Cardiac septum (tissue), 1 donor: Measurements from ENCODE around the gene NOTUM. TPM values are rescaled to one million over a fixed set of nuclear protein-coding genes. Genes with fewer than 3 reads are reported as not detected.
A peak's percentile ranks its signal among the peaks of the same experiment; 100 is the strongest.
"Not testable (repeated sequence)": the region's sequence is repeated elsewhere in the genome, so short reads cannot be mapped to it uniquely, and the experiment has no call there.

Experiments
- DNase-seq: peaks from one replicate; pipeline ENCODE4 v3.0.0-alpha.2; 2020; ENCODE audit warnings: low spot score
- intact Hi-C: fragments of 100-400 bp; cut with DNase I; formaldehyde crosslinking; loops from one replicate; pipeline ENCODE4 v1.14.0; 2022
- total RNA-seq: library from RNA; stranded (reverse); fragmentation: NEBNext Ultra II Directional; extraction: Animal tissue kit (Norgen Biotek cat#: 25700); gene quantifications from one replicate; pipeline ENCODE4 v1.2.1, GENCODE V29; 2021
- donor health status: DM: no; HTN: no; CAD: no.

The NOTUM gene
- total RNA-seq, 1 donor from 2014 or later, result 0.38 TPM

- intact Hi-C loops, result no loop called here
- no peak for DNase-seq
Observed at GRCh38 chr17:81960130-81960958, 643 bp downstream of the NOTUM start.

GRCh38 chr17:81959362-81960129 lies 1.4 kb downstream of the NOTUM start:
- DNase-seq, result peak; percentile 89

GRCh38 chr17:81958633-81959342 lies 2.2 kb downstream of the NOTUM start:
- no peak for DNase-seq
- intact Hi-C loops, result loop anchor here (1.0 to 5.0 kb wide), 2 partner anchors 63 to 194 kb away; no protein-coding TSS in a partner anchor

More at GRCh38 chr17:81959362-81960129, 1.4 kb downstream of the NOTUM start:
- intact Hi-C loops, result loop anchor here (1.0 to 5.0 kb wide), 2 partner anchors 62 to 193 kb away; no protein-coding TSS in a partner anchor

- intact Hi-C loops, result loop anchor here (5.0 kb wide), 1 partner anchor 194 kb away; no protein-coding TSS in a partner anchor
- DNase-seq, result no peak
Observed at GRCh38 chr17:81957691-81958432, 3.1 kb downstream of the NOTUM start.

- intact Hi-C loops, result loop anchor here (5.0 kb wide), 1 partner anchor 195 kb away; no protein-coding TSS in a partner anchor
- DNase-seq, result no peak
Observed at GRCh38 chr17:81956607-81957589, 4.1 kb downstream of the NOTUM start.

- intact Hi-C loops, result loop anchor here (5.0 kb wide), 1 partner anchor 196 kb away; no protein-coding TSS in a partner anchor
- no peak for DNase-seq
Observed at GRCh38 chr17:81955756-81956544, 5.0 kb downstream of the NOTUM start.

- intact Hi-C loops, result loop anchor here (5.0 kb wide), 1 partner anchor 197 kb away; no protein-coding TSS in a partner anchor
- DNase-seq, result no peak
Observed at GRCh38 chr17:81955058-81955681, 5.8 kb downstream of the NOTUM start.

GRCh38 chr17:81954131-81955057 lies 6.6 kb downstream of the NOTUM start:
- DNase-seq, result no peak
- intact Hi-C loops, result loop anchor here (5.0 kb wide), 1 partner anchor 198 kb away; no protein-coding TSS in a partner anchor

- DNase-seq, intact Hi-C loops: not testable (repeated sequence)
Observed at GRCh38 chr17:81953443-81953842, 7.5 kb downstream of the NOTUM start.

- intact Hi-C loops, result no loop called here
- no peak for DNase-seq
Observed at GRCh38 chr17:81952792-81953228, 8.2 kb downstream of the NOTUM start.

- DNase-seq, result no peak
- intact Hi-C loops, result no loop called here
Observed at GRCh38 chr17:81951785-81952684, 9.0 kb downstream of the NOTUM start.

GRCh38 chr17:81950501-81950900 lies 10.5 kb downstream of the NOTUM start:
- no peak for DNase-seq
- intact Hi-C loops, result no loop called here

- intact Hi-C loops, result no loop called here
- no peak for DNase-seq
Observed at GRCh38 chr17:81948635-81949378, 12.2 kb downstream of the NOTUM start.

- intact Hi-C loops, result no loop called here
Observed at GRCh38 chr17:81947189-81947588, 13.8 kb downstream of the NOTUM start, which contains the start of gene MYADML2. Gene MYADML2 (minus strand): TSS chr17:81947233. CDS start chr17:81941741, 5,492 bp downstream.

More at GRCh38 chr17:81947189-81947588, 13.8 kb downstream of the NOTUM start, which contains the start of gene MYADML2:
- no peak for DNase-seq
